ENCODE data around the gene VPS33B.
A peak's percentile ranks its signal among the peaks of the same experiment; 100 is the strongest.

VPS33B gene

GRCh38 chr15:91067036-91067435, 44.6 kb upstream of the VPS33B start:
- Histone ChIP-seq H3K27ac (no peak overlapping the region), H3K36me3 (no peaks in the 10 kb centered on the region), H3K27me3 (ENCODE audit: insufficient read depth, low read depth, severe bottlenecking) (no peaks in the 10 kb centered on the region), H3K4me3 (ENCODE audit: low read depth, low read length) (no peak overlapping the region), H3K9me3 (ENCODE audit: severe bottlenecking) (peaks cover 10% of the 10 kb centered on the region)
- no peak for TF ChIP-seq CTCF (IDR thresholded peaks at IDR 0.05; ENCODE audit: low read depth, low read length)
- no peak for DNase-seq

GRCh38 chr15:91065505-91065904, 43.1 kb upstream of the VPS33B start:
- no peak for TF ChIP-seq CTCF (IDR thresholded peaks at IDR 0.05; ENCODE audit: low read depth, low read length)
- peaks cover 10% of the 10 kb centered on the region for H3K9me3 ChIP-seq (ENCODE audit: severe bottlenecking)
- no peak overlapping the region for H3K4me3 ChIP-seq (ENCODE audit: low read depth, low read length)
- no peaks in the 10 kb centered on the region for H3K36me3 ChIP-seq
- DNase-seq, result no peak
- no peaks in the 10 kb centered on the region for H3K27me3 ChIP-seq (ENCODE audit: insufficient read depth, low read depth, severe bottlenecking)
- H3K27ac ChIP-seq, result no peak overlapping the region

GRCh38 chr15:91061997-91062396, 39.6 kb upstream of the VPS33B start:
- H3K27me3 ChIP-seq (ENCODE audit: insufficient read depth, low read depth, severe bottlenecking), result no peaks in the 10 kb centered on the region
- H3K36me3 ChIP-seq, result no peaks in the 10 kb centered on the region
- H3K4me3 ChIP-seq (ENCODE audit: low read depth, low read length), result no peak overlapping the region
- no peak overlapping the region for H3K27ac ChIP-seq
- no peak for TF ChIP-seq CTCF (IDR thresholded peaks at IDR 0.05; ENCODE audit: low read depth, low read length)
- H3K9me3 ChIP-seq (ENCODE audit: severe bottlenecking), result peaks cover 10% of the 10 kb centered on the region
- DNase-seq, result no peak

GRCh38 chr15:91061230-91061629, 38.8 kb upstream of the VPS33B start:
- Histone ChIP-seq H3K27me3 (ENCODE audit: insufficient read depth, low read depth, severe bottlenecking) (no peaks in the 10 kb centered on the region), H3K27ac (no peak overlapping the region), H3K4me3 (ENCODE audit: low read depth, low read length) (no peak overlapping the region), H3K36me3 (no peaks in the 10 kb centered on the region), H3K9me3 (ENCODE audit: severe bottlenecking) (peaks cover 10% of the 10 kb centered on the region)
- no peak for DNase-seq
- no peak for TF ChIP-seq CTCF (IDR thresholded peaks at IDR 0.05; ENCODE audit: low read depth, low read length)

- H3K36me3 ChIP-seq, result no peaks in the 10 kb centered on the region
- peak; percentile 83 for TF ChIP-seq CTCF (IDR thresholded peaks at IDR 0.05; ENCODE audit: low read depth, low read length)
- no peaks in the 10 kb centered on the region for H3K9me3 ChIP-seq (ENCODE audit: severe bottlenecking)
- no peak overlapping the region for H3K4me3 ChIP-seq (ENCODE audit: low read depth, low read length)
- no peak overlapping the region for H3K27ac ChIP-seq
- DNase-seq, result peak; percentile 74
- H3K27me3 ChIP-seq (ENCODE audit: insufficient read depth, low read depth, severe bottlenecking), result no peaks in the 10 kb centered on the region
These were observed 33.3 kb upstream of the VPS33B start for GRCh38 chr15:91055548-91056331.

GRCh38 chr15:91054816-91055215, 32.4 kb upstream of the VPS33B start:
- DNase-seq, result no peak
- TF ChIP-seq CTCF (IDR thresholded peaks at IDR 0.05; ENCODE audit: low read depth, low read length), result no peak
- H3K9me3 ChIP-seq (ENCODE audit: severe bottlenecking), result no peaks in the 10 kb centered on the region
- no peaks in the 10 kb centered on the region for H3K36me3 ChIP-seq
- H3K27ac ChIP-seq, result no peak overlapping the region
- H3K4me3 ChIP-seq (ENCODE audit: low read depth, low read length), result no peak overlapping the region
- no peaks in the 10 kb centered on the region for H3K27me3 ChIP-seq (ENCODE audit: insufficient read depth, low read depth, severe bottlenecking)
